Subcutaneous adipose tissue (tissue), 4 donors: ENCODE results near the gene KRTAP5-3. TPM values are rescaled to one million over a fixed set of nuclear protein-coding genes. Genes with fewer than 3 reads are reported as not detected.

Source experiments
- total RNA-seq, 4 donors: library from RNA; depleted of rRNA; stranded (reverse); fragments of >200 nt; gene quantifications; one replicate each; pipeline ENCODE4 v1.1.0, GENCODE V29; 2016
- TF ChIP-seq, protein P1 (sequence below): fragments of 450-650 bp; IDR thresholded peaks from one replicate; pipeline ENCODE4 v1.5.1; 2016; ENCODE audit warnings: low read depth, mild to moderate bottlenecking, control low read depth, antibody characterized with exemption, moderate library complexity

KRTAP5-3 gene
- total RNA-seq, 4 donors from 2014 or later = not detected

DNA sequence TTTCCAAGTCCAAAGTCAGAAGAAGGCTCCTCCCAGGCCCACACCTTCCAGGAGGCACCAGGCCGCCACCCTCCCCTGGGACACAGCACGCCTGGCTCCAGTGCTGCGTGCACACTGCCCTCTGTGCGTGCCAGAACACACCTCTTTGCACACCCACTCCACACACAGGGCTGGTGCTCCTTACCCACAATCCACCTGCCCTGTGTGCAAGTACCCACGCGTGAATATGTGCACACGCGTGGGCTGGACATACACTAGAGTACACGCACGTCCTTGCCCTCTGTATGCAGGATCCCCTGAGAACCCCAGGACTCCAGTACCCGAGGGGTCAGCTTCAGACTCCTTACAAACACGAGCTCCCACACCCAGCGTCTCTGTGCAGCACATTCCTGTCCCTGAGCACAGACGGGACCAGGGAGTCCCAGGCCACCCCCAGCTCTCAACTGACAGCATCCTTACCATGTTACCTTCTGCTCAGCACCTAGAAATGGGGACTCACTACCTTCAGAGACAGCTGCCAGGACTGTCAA, 38.9 kb downstream of the KRTAP5-3 start:
- TF ChIP-seq, protein P1, sequence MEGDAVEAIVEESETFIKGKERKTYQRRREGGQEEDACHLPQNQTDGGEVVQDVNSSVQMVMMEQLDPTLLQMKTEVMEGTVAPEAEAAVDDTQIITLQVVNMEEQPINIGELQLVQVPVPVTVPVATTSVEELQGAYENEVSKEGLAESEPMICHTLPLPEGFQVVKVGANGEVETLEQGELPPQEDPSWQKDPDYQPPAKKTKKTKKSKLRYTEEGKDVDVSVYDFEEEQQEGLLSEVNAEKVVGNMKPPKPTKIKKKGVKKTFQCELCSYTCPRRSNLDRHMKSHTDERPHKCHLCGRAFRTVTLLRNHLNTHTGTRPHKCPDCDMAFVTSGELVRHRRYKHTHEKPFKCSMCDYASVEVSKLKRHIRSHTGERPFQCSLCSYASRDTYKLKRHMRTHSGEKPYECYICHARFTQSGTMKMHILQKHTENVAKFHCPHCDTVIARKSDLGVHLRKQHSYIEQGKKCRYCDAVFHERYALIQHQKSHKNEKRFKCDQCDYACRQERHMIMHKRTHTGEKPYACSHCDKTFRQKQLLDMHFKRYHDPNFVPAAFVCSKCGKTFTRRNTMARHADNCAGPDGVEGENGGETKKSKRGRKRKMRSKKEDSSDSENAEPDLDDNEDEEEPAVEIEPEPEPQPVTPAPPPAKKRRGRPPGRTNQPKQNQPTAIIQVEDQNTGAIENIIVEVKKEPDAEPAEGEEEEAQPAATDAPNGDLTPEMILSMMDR = no peak

GRCh38 chr11:1568441-1568911, 39.8 kb downstream of the KRTAP5-3 start:
- TF ChIP-seq, protein P1 = no peak

GRCh38 chr11:1567721-1568100, 40.6 kb downstream of the KRTAP5-3 start:
- TF ChIP-seq, protein P1 = no peak

DNA sequence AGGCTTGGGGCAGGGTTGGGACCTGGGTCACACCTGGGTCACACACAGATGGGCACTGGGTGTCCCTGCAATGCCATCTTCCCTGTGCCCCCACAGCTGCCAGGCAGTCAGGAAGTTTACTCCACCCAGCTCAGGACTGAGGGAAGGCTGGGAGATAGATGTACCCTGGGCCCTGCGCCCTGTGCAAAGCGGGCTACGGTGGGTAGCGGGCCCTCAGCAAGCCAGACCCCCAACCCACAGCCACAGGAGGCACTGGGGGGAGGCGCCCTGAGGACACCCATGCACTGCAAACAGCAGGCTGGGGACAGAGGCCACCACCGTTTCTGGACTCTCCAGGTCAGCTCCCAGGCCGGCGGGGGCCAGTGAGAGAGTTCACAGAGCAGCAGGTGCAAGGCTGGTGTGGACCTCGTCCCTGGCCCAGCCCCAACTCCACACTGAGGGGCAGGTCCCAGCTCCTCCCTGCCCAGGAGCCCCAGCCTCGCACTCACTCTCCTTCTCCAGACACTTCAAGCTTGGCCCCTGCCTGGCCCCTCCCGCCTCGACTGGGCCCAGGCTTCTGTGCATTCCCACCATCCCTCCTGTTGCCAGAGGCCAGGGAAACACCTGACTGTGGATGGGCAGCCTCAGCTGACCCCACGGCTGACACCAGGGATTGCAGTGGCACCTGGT, 41.1 kb downstream of the KRTAP5-3 start:
- TF ChIP-seq, protein P1 = no peak

DNA sequence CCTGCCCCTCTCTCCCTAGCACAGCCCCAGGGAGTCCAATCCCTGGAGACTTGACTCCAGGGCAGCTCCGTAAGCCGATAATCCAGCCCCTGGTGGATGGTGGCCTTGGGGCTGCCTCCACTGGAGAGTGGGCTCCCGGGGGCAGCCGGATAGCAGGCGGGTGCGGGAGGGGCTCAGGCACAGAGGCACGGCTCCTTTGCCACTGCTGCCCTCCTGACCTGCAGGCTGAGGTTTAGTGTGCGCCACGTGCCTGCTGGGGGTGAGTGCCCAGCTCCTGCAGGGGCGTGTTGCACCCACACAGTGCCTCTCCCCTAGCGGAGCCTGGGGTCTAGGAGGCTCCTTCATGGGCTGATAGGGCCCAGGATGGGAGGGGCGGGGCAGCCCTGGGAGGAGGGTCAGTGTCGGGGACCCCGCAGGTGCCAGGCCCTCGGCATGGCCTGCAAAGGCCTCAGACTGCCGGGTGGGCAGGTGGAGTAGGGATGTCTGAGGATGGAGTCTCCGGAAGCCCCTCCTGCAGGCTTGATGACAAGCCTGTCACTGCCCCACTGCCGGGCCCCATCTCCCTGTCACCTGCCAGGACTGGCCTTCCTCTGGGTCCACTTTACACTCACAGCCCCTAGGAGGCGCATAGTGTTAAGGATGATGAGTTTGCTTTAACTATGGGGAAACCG, 41.7 kb downstream of the KRTAP5-3 start:
- TF ChIP-seq, protein P1 = no peak

DNA sequence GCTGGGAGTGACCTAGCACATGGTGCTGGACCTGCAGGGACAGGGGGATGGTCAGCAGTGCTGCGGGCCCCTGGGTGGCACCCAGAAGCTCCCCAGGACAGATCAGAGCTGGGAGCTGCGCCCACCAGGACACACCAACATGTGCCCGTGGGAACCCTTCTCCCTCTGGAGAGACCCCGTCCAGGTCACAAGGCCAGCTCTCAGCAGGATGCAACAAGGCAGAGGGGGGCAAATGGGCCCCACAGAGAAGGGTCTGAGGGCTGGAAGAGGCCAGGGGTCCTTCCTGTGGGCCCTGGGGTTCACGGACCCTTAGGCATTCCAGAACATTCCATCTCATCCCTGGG, 42.4 kb downstream of the KRTAP5-3 start:
- TF ChIP-seq, protein P1 = no peak

- TF ChIP-seq, protein P1 = no peak
These were observed 42.9 kb downstream of the KRTAP5-3 start for GRCh38 chr11:1565173-1565903.
